ENCODE data around the gene XAGE1A.
"Not testable (repeated sequence)": the region's sequence is repeated elsewhere in the genome, so short reads cannot be mapped to it uniquely, and the experiment has no call there.

Gene XAGE1A

GRCh38 chrX:52542311-52542710 lies 46.7 kb downstream of the XAGE1A start:
- no peak for TF ChIP-seq CTCF (IDR thresholded peaks at IDR 0.05; ENCODE audit: low read depth, low read length, missing control alignments)
- no peak for DNase-seq (ENCODE audit: low read depth)
- H3K4me3 ChIP-seq (ENCODE audit: low read depth, low read length) = no peak overlapping the region

DNA sequence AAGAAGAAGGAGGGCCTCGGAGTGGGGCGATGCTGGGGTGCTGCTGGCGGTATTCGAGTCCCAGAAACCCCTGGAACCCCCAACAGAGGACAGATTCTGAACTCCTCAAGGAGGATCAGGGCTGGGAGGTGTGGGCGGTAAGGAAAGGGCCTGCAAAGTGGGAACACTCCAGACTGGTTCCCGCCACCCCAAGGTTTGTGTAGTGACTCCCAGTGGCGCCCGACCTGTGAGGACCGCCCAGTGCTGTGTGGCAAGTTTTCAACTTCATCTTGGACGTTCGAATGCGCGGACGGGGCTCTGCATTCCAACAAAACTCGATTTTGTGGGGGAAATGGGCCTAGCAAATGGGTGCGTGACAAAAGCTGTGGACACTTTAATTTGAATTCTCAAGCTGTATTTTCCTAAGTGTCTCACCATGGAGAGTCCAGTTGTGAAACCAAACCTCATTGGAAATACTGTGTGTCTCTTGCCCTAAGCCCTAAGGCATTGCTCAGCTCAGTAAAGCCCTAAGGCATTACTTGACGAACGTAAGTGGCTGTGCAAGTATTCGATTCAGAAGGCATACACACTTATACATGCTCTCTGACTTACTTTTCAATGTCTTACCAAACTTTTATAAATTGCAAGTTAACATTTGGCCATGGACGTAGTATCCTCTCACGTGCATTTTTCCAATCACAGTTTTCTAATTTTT lies 48.7 kb downstream of the XAGE1A start:
- DNase-seq (ENCODE audit: low read depth) = no peak
- TF ChIP-seq CTCF (IDR thresholded peaks at IDR 0.05; ENCODE audit: low read depth, low read length, missing control alignments) = no peak
- H3K4me3 ChIP-seq (ENCODE audit: low read depth, low read length) = no peak overlapping the region

GRCh38 chrX:52548769-52549168 lies 53.2 kb downstream of the XAGE1A start:
- not testable (repeated sequence) for H3K4me3 ChIP-seq (ENCODE audit: low read depth, low read length); DNase-seq (ENCODE audit: low read depth)
